H9 (cell line): ENCODE measurements around the gene FBXL12. TPM values are rescaled to one million over a fixed set of nuclear protein-coding genes. Genes with fewer than 3 reads are reported as not detected.

ENCODE experiments used
- DNase-seq: peaks from one replicate; pipeline ENCODE4 v3.0.0-alpha.2; 2017
- H2AFZ ChIP-seq: one replicate; pipeline ENCODE4 v1.6.1; 2013; ENCODE audit warnings: mild to moderate bottlenecking, low read length, control low read depth, moderate library complexity
- H2AK5ac ChIP-seq: 2 replicates; pipeline ENCODE4 v1.6.1; 2013; ENCODE audit warnings: low read length, control low read depth, mixed read lengths; ENCODE audit not compliant: insufficient read length
- H2BK120ac ChIP-seq: one replicate; pipeline ENCODE4 v1.6.1; 2013; ENCODE audit warnings: low read depth, mild to moderate bottlenecking, low read length, control low read depth, inconsistent platforms; ENCODE audit not compliant: poor library complexity, severe bottlenecking
- H2BK12ac ChIP-seq: 2 replicates; pipeline ENCODE4 v1.6.1; 2013; ENCODE audit warnings: low read length, control low read depth, mixed read lengths, low read depth; ENCODE audit not compliant: insufficient read length
- H2BK15ac ChIP-seq: 2 replicates; pipeline ENCODE4 v1.6.1; 2013; ENCODE audit warnings: low read depth, low read length, control low read depth
- H2BK20ac ChIP-seq: one replicate; pipeline ENCODE4 v1.6.1; 2013; ENCODE audit warnings: low read depth, mild to moderate bottlenecking, low read length, control low read depth, inconsistent platforms; ENCODE audit not compliant: poor library complexity, severe bottlenecking
- H2BK5ac ChIP-seq: 2 replicates; pipeline ENCODE4 v1.6.1; 2013; ENCODE audit warnings: low read length, control low read depth, mixed read lengths; ENCODE audit not compliant: insufficient read length
- H3K14ac ChIP-seq: 2 replicates; pipeline ENCODE4 v1.6.1; 2013; ENCODE audit warnings: low read length, control low read depth; ENCODE audit not compliant: insufficient read depth
- H3K18ac ChIP-seq: 2 replicates; pipeline ENCODE4 v1.6.1; 2013; ENCODE audit warnings: low read depth, mild to moderate bottlenecking, mixed read lengths, low read length, control low read depth; ENCODE audit not compliant: insufficient read length
- H3K23ac ChIP-seq: 2 replicates; pipeline ENCODE4 v1.6.1; 2013; ENCODE audit warnings: low read length, control low read depth, mixed read lengths, low read depth; ENCODE audit not compliant: insufficient read length
- H3K23me2 ChIP-seq: 2 replicates; pipeline ENCODE4 v1.6.1; 2013; ENCODE audit warnings: low read depth, mild to moderate bottlenecking, mixed read lengths, low read length, control low read depth; ENCODE audit not compliant: insufficient read length, poor library complexity, severe bottlenecking
- H3K27ac ChIP-seq: 2 replicates; pipeline ENCODE4 v1.5.1; 2013; ENCODE audit warnings: low read length, control low read depth, mixed read lengths, low read depth; ENCODE audit not compliant: insufficient read length
- H3K27me3 ChIP-seq: 2 replicates; pipeline ENCODE4 v1.6.1; 2013; ENCODE audit warnings: low read length, control low read depth, inconsistent platforms; ENCODE audit not compliant: insufficient read depth
- H3K4ac ChIP-seq: 2 replicates; pipeline ENCODE4 v1.6.1; 2013; ENCODE audit warnings: low read depth, mild to moderate bottlenecking, control low read depth, inconsistent platforms, low read length, moderate library complexity
- H3K4me1 ChIP-seq: 2 replicates; pipeline ENCODE4 v1.6.1; 2013; ENCODE audit warnings: low read length, control low read depth, inconsistent platforms; ENCODE audit not compliant: insufficient read depth
- H3K4me2 ChIP-seq: 2 replicates; pipeline ENCODE4 v1.6.1; 2013; ENCODE audit warnings: low read length, control low read depth, mixed read lengths; ENCODE audit not compliant: insufficient read length, insufficient read depth
- H3K56ac ChIP-seq: 2 replicates; pipeline ENCODE4 v1.6.1; 2013; ENCODE audit warnings: low read depth, mild to moderate bottlenecking, mixed read lengths, low read length, control low read depth; ENCODE audit not compliant: insufficient read length
- H3K79me1 ChIP-seq: 2 replicates; pipeline ENCODE4 v1.6.1; 2013; ENCODE audit warnings: low read depth, mild to moderate bottlenecking, moderate library complexity, low read length, control low read depth, inconsistent platforms; ENCODE audit not compliant: insufficient read depth, poor library complexity, severe bottlenecking
- H3K79me2 ChIP-seq: 2 replicates; pipeline ENCODE4 v1.6.1; 2013; ENCODE audit warnings: low read length, control low read depth, inconsistent platforms; ENCODE audit not compliant: insufficient read depth
- H3K9ac ChIP-seq: 2 replicates; pipeline ENCODE4 v1.6.1; 2013; ENCODE audit warnings: low read length, control low read depth, mixed read lengths; ENCODE audit not compliant: insufficient read length; ENCODE audit errors: extremely low read depth
- H3K9me3 ChIP-seq: one replicate; pipeline ENCODE4 v1.6.1; 2013; ENCODE audit warnings: low read depth, low read length, inconsistent platforms; ENCODE audit not compliant: control insufficient read depth
- H3T11ph ChIP-seq: one replicate; pipeline ENCODE4 v1.6.1; 2013; ENCODE audit warnings: mild to moderate bottlenecking, low read length, control low read depth, inconsistent platforms
- H4K20me1 ChIP-seq: one replicate; pipeline ENCODE4 v1.6.1; 2013; ENCODE audit not compliant: control insufficient read depth, insufficient read length, insufficient read depth
- H4K5ac ChIP-seq: 2 replicates; pipeline ENCODE4 v1.6.1; 2013; ENCODE audit warnings: low read depth, mild to moderate bottlenecking, mixed read lengths, low read length, control low read depth; ENCODE audit not compliant: insufficient read length
- H4K8ac ChIP-seq: replicated peaks from 2 replicates; pipeline ENCODE4 v1.6.1; 2013; ENCODE audit warnings: low read length, control low read depth, mixed read lengths, low read depth; ENCODE audit not compliant: insufficient read length
- H4K91ac ChIP-seq: 2 replicates; pipeline ENCODE4 v1.6.1; 2013; ENCODE audit warnings: low read depth, mild to moderate bottlenecking, moderate library complexity, mixed read lengths, low read length, control low read depth; ENCODE audit not compliant: insufficient read length
- H3K27ac Mint-ChIP-seq, 3 experiments: 2 replicates in 2 of 3; 3 replicates in 1 of 3; pipeline ENCODE4 v1.8.0; 2020 to 2021; ENCODE audit warnings: mixed read lengths in 3 of 3, mild to moderate bottlenecking in 1 of 3, moderate library complexity in 1 of 3
- H3K27me3 Mint-ChIP-seq: 2 replicates; pipeline ENCODE4 v1.8.0; 2021; ENCODE audit warnings: low read depth, mild to moderate bottlenecking, moderate library complexity, mixed read lengths
- H3K36me3 Mint-ChIP-seq, 3 experiments: 2 replicates in 2 of 3; 3 replicates in 1 of 3; pipeline ENCODE4 v1.8.0; 2020 to 2021; ENCODE audit warnings: low read depth in 3 of 3, mixed read lengths in 3 of 3; ENCODE audit not compliant: insufficient read depth in 1 of 3
- H3K4me1 Mint-ChIP-seq, 2 experiments: 2 replicates each; pipeline ENCODE4 v1.8.0; 2020; ENCODE audit warnings: mixed read lengths in 2 of 2
- H3K4me3 Mint-ChIP-seq, 2 experiments: 2 replicates in 1 of 2; 3 replicates in 1 of 2; pipeline ENCODE4 v1.8.0; 2020 to 2021; ENCODE audit warnings: mild to moderate bottlenecking in 2 of 2, mixed read lengths in 2 of 2, moderate library complexity in 1 of 2
- H3K9me3 Mint-ChIP-seq, 2 experiments: 2 replicates in 1 of 2; 3 replicates in 1 of 2; pipeline ENCODE4 v1.8.0; 2020; ENCODE audit warnings: mild to moderate bottlenecking in 2 of 2, mixed read lengths in 2 of 2, moderate library complexity in 1 of 2
- WGBS: extraction: QIAGEN DNeasy Blood & Tissue Kit; methylation state at CpG from one replicate; pipeline ENCODE4 v1.1.7; 2013; ENCODE audit warnings: missing lambda C conversion rate, low lambda C conversion rate, mixed read lengths; ENCODE audit not compliant: insufficient read length; ENCODE audit errors: extremely low coverage; 5-methylcytosine and 5-hydroxymethylcytosine counted together
- total RNA-seq: library from RNA; stranded (reverse); gene quantifications from 2 replicates; pipeline ENCODE4 v1.2.1, GENCODE V29; 2021
- TF ChIP-seq, protein P1 (sequence below): fragments of 200-600 bp; sonication (generic); conservative IDR thresholded peaks from 3 replicates; pipeline ENCODE4 v1.8.0; 2021; ENCODE audit warnings: antibody characterized with exemption, mild to moderate bottlenecking

The FBXL12 gene
- total RNA-seq, 1 experiment from 2014 or later = 31.8 TPM

DNA sequence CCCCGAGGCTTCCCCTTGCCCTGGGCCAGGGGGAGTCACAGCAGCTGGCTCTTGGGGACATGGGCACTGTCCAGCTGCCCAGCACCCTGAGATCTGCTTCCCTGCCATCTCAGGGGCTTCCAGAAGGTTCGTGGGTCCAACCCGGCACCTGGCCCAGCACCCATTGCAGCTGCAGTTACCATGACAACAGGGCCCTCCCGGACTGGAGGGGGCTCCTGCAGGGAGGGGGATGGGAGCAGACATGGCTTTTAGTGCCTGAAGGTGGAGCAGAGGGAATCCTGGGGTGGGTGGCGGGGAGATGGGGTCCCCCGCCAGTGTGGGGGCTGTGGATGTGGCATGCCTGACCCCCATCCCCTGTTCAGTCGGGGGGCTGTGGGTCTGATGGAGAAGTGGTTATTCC lies 30.9 kb upstream of the FBXL12 start:
- no peak overlapping the region for H3K4me3 Mint-ChIP-seq
- no peak for DNase-seq
- no CpG with 5 or more reads among the region's 7 CpGs for WGBS
- Histone ChIP-seq H3K27ac (no peak overlapping the region), H2AFZ (no peak overlapping the region), H3K23me2 (no peaks in the 10 kb centered on the region), H3K27me3 (no peaks in the 10 kb centered on the region), H2AK5ac (no peak overlapping the region), H3K79me2 (no peaks in the 10 kb centered on the region), H4K20me1 (peaks cover 2% of the 10 kb centered on the region), H3K9ac (no peak overlapping the region), H3K79me1 (no peaks in the 10 kb centered on the region), H3K18ac (no peak overlapping the region), H2BK20ac (no peak overlapping the region), H4K5ac (no peak overlapping the region), H4K8ac (no peak overlapping the region), H3K4me1 (no peaks in the 10 kb centered on the region; the same call in 1 of the 2 replicates), H2BK12ac (no peak overlapping the region), H3K56ac (no peak overlapping the region), H3K4me2 (no peak overlapping the region), H2BK5ac (no peak overlapping the region), H3K23ac (no peak overlapping the region), H2BK15ac (no peak overlapping the region), H3K9me3 (no peaks in the 10 kb centered on the region), H4K91ac (no peak overlapping the region), H2BK120ac (no peak overlapping the region), H3T11ph (no peak overlapping the region), H3K14ac (no peak overlapping the region), H3K4ac (no peak overlapping the region)
- no peak overlapping the region for H3K27ac Mint-ChIP-seq
- peaks cover 8 to 36% of the 10 kb centered on the region in 2 experiments for H3K4me1 Mint-ChIP-seq
- TF ChIP-seq, protein P1, sequence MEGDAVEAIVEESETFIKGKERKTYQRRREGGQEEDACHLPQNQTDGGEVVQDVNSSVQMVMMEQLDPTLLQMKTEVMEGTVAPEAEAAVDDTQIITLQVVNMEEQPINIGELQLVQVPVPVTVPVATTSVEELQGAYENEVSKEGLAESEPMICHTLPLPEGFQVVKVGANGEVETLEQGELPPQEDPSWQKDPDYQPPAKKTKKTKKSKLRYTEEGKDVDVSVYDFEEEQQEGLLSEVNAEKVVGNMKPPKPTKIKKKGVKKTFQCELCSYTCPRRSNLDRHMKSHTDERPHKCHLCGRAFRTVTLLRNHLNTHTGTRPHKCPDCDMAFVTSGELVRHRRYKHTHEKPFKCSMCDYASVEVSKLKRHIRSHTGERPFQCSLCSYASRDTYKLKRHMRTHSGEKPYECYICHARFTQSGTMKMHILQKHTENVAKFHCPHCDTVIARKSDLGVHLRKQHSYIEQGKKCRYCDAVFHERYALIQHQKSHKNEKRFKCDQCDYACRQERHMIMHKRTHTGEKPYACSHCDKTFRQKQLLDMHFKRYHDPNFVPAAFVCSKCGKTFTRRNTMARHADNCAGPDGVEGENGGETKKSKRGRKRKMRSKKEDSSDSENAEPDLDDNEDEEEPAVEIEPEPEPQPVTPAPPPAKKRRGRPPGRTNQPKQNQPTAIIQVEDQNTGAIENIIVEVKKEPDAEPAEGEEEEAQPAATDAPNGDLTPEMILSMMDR = no peak
- H3K27me3 Mint-ChIP-seq = no peaks in the 10 kb centered on the region
- H3K36me3 Mint-ChIP-seq = peaks cover 3 to 31% (median 24%) of the 10 kb centered on the region in 3 experiments; a peak in 6 of 7 replicates
- no peaks in the 10 kb centered on the region for H3K9me3 Mint-ChIP-seq
